PC-9 (cell line): Measurements from ENCODE around the gene PRKX. TPM values are rescaled to one million over a fixed set of nuclear protein-coding genes. Genes with fewer than 3 reads are reported as not detected.
A peak's percentile ranks its signal among the peaks of the same experiment; 100 is the strongest.
"Not testable (repeated sequence)": the region's sequence is repeated elsewhere in the genome, so short reads cannot be mapped to it uniquely, and the experiment has no call there.

Experiments used
- BruUV-seq: library from RNA; stranded (reverse); fragments of 400-500 nt; replicated peaks from 2 replicates; lab custom pipeline; 2021; lab: Mats Ljungman, UMichigan
- CTCF ChIA-PET: fragments of 300-600 bp; sonication (Branson Sonifier 250); formaldehyde crosslinking; loops from one replicate; lab custom pipeline; 2022; ENCODE audit warnings: antibody characterized with exemption; lab: Charles Lee
- POLR2A ChIA-PET: fragments of 300-600 bp; sonication (Branson Sonifier 250); formaldehyde crosslinking; loops from one replicate; lab custom pipeline; 2022; ENCODE audit warnings: antibody characterized with exemption; ENCODE audit not compliant: unreplicated experiment; lab: Charles Lee
- DNase-seq, 2 experiments: peaks; one replicate each; pipeline versions ENCODE4 v3.0.0 to v3.0.0-alpha.2; 2015 to 2022; ENCODE audit warnings: mixed read lengths in 1 of 2
- H2AFZ ChIP-seq: fragments of 200-600 bp; sonication (generic); 2 replicates; pipeline ENCODE4 v1.8.1; 2017; ENCODE audit warnings: antibody characterized with exemption
- H3F3A ChIP-seq: fragments of 200-600 bp; sonication (generic); 2 replicates; pipeline ENCODE4 v1.8.1; 2017; ENCODE audit warnings: antibody characterized with exemption, mild to moderate bottlenecking, low read depth; ENCODE audit not compliant: insufficient read depth
- H3K27ac ChIP-seq: fragments of 200-600 bp; sonication (generic); 2 replicates; pipeline ENCODE4 v1.6.1; 2016; ENCODE audit warnings: mixed run types
- H3K27me3 ChIP-seq: fragments of 200-600 bp; sonication (generic); 2 replicates; pipeline ENCODE4 v1.6.1; 2016; ENCODE audit warnings: low read depth, mixed run types; ENCODE audit not compliant: insufficient read depth
- H3K36me3 ChIP-seq: fragments of 200-600 bp; sonication (generic); 2 replicates; pipeline ENCODE4 v1.6.1; 2016; ENCODE audit warnings: low read depth, mixed run types
- H3K4me1 ChIP-seq: fragments of 200-600 bp; sonication (generic); replicated peaks from 2 replicates; pipeline ENCODE4 v1.6.1; 2016; ENCODE audit warnings: mixed run types; ENCODE audit not compliant: insufficient read depth
- H3K4me2 ChIP-seq: fragments of 200-600 bp; sonication (generic); 2 replicates; pipeline ENCODE4 v1.6.1; 2017; ENCODE audit warnings: mixed run types
- H3K4me3 ChIP-seq: fragments of 200-600 bp; sonication (generic); 2 replicates; pipeline ENCODE4 v1.6.1; 2016; ENCODE audit warnings: mixed run types
- H3K79me2 ChIP-seq: fragments of 200-600 bp; sonication (generic); 2 replicates; pipeline ENCODE4 v1.6.1; 2017; ENCODE audit warnings: low read depth, mixed run types
- H3K9me2 ChIP-seq: fragments of 200-600 bp; sonication (generic); 2 replicates; pipeline ENCODE4 v1.8.1; 2017; ENCODE audit warnings: mild to moderate bottlenecking; ENCODE audit not compliant: insufficient read depth
- H3K9me3 ChIP-seq: fragments of 200-600 bp; sonication (generic); 2 replicates; pipeline ENCODE4 v1.8.1; 2016; ENCODE audit warnings: low read depth; ENCODE audit not compliant: insufficient read depth
- H4K20me1 ChIP-seq: fragments of 200-600 bp; sonication (generic); 2 replicates; pipeline ENCODE4 v1.8.1; 2017; ENCODE audit not compliant: insufficient read depth
- CTCF ChIP-seq: fragments of 200-600 bp; sonication (generic); conservative IDR thresholded peaks from 2 replicates; pipeline ENCODE4 v1.6.1; 2017; ENCODE audit warnings: mixed run types, antibody characterized with exemption, mild to moderate bottlenecking, moderate library complexity
- EZH2 ChIP-seq: fragments of 200-600 bp; sonication (generic); IDR thresholded peaks from 2 replicates; pipeline ENCODE4 v1.8.0; 2017; ENCODE audit warnings: antibody characterized with exemption, low read depth
- intact Hi-C: fragments of 100-400 bp; cut with micrococcal nuclease; formaldehyde crosslinking; loops from one replicate; pipeline ENCODE4 v1.10.0; 2022; ENCODE audit not compliant: unreplicated experiment
- total RNA-seq: library from RNA; stranded (reverse); gene quantifications from 2 replicates; pipeline ENCODE4 v1.2.3, GENCODE V29; 2021

Gene PRKX
- total RNA-seq, 1 experiment from 2014 or later: 31.5 TPM

- H3K36me3 ChIP-seq, DNase-seq, H3K9me3 ChIP-seq, CTCF ChIA-PET, H4K20me1 ChIP-seq, H3K4me3 ChIP-seq, H2AFZ ChIP-seq, H3K27ac ChIP-seq, H3K79me2 ChIP-seq, POLR2A ChIA-PET, BruUV-seq, H3K9me2 ChIP-seq, intact Hi-C loops, H3K27me3 ChIP-seq, H3K4me1 ChIP-seq, H3F3A ChIP-seq: not testable (repeated sequence)
- H3K4me2 ChIP-seq: peak overlapping the region; percentile 19; the same call in 1 of the 2 replicates
Observed at GRCh38 chrX:3735891-3736290, 22.4 kb upstream of the PRKX start.

- BruUV-seq, H3F3A ChIP-seq, intact Hi-C loops, DNase-seq, H3K4me3 ChIP-seq, H3K4me2 ChIP-seq, H3K4me1 ChIP-seq, H3K9me2 ChIP-seq, H3K27me3 ChIP-seq, H3K27ac ChIP-seq, H3K36me3 ChIP-seq, H4K20me1 ChIP-seq, H3K79me2 ChIP-seq, CTCF ChIA-PET, POLR2A ChIA-PET, H3K9me3 ChIP-seq, H2AFZ ChIP-seq: not testable (repeated sequence)
Observed at GRCh38 chrX:3734456-3734855, 21.0 kb upstream of the PRKX start.

- intact Hi-C loops: no loop called here
- TF ChIP-seq EZH2 (no peak), CTCF (no peak)
- CTCF ChIA-PET: no interaction called here
- H3K4me2 ChIP-seq: no peak overlapping the region
- H3K36me3 ChIP-seq: no peaks in the 10 kb centered on the region
- no peaks in the 10 kb centered on the region for H3K79me2 ChIP-seq
- no peak for DNase-seq
- H4K20me1 ChIP-seq: no peaks in the 10 kb centered on the region
- no peaks in the 10 kb centered on the region for H3K9me3 ChIP-seq
- H3K4me3 ChIP-seq: no peak overlapping the region
- no peaks in the 10 kb centered on the region for H3K9me2 ChIP-seq
- H3K27ac ChIP-seq: no peak overlapping the region
- BruUV-seq: no TSS peak
- no peak overlapping the region for H2AFZ ChIP-seq
- H3K4me1 ChIP-seq: no peaks in the 10 kb centered on the region
- POLR2A ChIA-PET: no interaction called here
- H3K27me3 ChIP-seq: no peaks in the 10 kb centered on the region; the same call in 1 of the 2 replicates
- H3F3A ChIP-seq: no peaks in the 10 kb centered on the region
Observed at GRCh38 chrX:3733043-3733430, 19.6 kb upstream of the PRKX start.

- H3K9me3 ChIP-seq, H3K9me2 ChIP-seq, H3K79me2 ChIP-seq, intact Hi-C loops, DNase-seq, H3K4me2 ChIP-seq, H3F3A ChIP-seq, H3K36me3 ChIP-seq, H4K20me1 ChIP-seq, H3K4me1 ChIP-seq, BruUV-seq, H2AFZ ChIP-seq, H3K27ac ChIP-seq, H3K27me3 ChIP-seq, POLR2A ChIA-PET, H3K4me3 ChIP-seq, CTCF ChIA-PET: not testable (repeated sequence)
Observed at GRCh38 chrX:3732326-3733042, 19.0 kb upstream of the PRKX start.
